Left ventricle myocardium superior (tissue), 1 donor: Measurements from ENCODE around the gene MAST4. TPM values are rescaled to one million over a fixed set of nuclear protein-coding genes. Genes with fewer than 3 reads are reported as not detected.

ENCODE experiments used
- ATAC-seq: fragments of 200-7000 bp; cut with Tn5 transposase; one replicate; pipeline ENCODE4 v1.9.1; 2020; ENCODE audit warnings: mild to moderate bottlenecking, moderate library complexity
- DNase-seq: peaks from one replicate; pipeline ENCODE4 v3.0.0-alpha.2; 2020
- intact Hi-C: fragments of 100-400 bp; cut with micrococcal nuclease; formaldehyde crosslinking; loops from one replicate; pipeline ENCODE4 v1.11.0; 2022
- total RNA-seq: library from RNA; stranded (reverse); fragmentation: NEBNext Ultra II Directional; extraction: Animal tissue kit (Norgen Biotek cat#: 25700); gene quantifications from one replicate; pipeline ENCODE4 v1.2.1, GENCODE V29; 2021
- donor health status: DM: no; HTN: yes; CAD: no; lungs with severe emphysema.

Gene MAST4
- total RNA-seq, 1 donor from 2014 or later = 51.5 TPM

DNA sequence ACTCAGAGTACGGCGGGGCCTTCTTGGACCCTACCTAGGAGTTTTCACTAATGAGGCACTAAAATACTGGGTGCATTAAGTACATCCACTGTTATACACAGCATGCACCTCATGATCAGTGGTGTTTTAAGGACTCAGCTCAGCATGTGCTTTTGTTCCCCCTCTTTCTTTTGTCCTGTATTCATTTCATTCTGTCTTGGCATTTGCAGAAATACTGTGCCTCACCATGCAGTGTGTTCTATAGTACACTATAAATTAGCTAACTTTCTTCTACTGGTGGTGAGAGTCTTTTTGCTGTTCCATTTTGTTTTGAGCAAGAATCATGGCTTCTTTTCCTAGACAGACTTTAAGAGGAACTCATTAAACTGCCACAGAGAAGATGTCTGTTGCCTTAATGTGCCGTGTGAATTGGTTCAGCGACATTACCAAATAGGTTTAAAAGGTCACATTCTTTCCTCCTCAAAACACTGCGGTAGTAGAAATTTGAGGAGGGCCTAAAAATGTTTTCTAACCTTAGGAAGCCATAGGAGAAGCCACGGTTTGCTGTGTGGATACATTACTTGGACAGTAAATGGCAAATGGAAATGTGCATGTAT lies 276.6 kb downstream of the MAST4 start:
- intact Hi-C loops = no loop called here
- DNase-seq (no peak), ATAC-seq (no peak)

DNA sequence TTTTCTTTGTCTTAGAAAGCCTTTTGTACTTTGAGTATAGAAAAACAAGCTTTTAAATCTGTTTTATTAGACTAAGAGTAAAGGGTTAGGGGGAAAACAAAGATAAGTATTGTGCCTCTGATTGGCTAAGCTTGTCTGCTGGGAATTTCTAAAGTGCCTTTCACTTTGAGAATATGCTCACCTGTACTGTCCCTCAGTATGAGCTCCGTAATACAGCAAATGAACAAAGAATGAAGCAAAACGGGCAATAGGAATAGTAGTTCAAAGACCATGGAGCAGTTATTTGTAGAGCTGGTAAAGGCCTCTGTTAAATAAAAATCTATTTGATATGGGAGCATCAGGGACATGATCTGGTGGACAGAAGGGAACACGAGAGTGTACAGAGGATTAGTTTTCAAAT lies 277.8 kb downstream of the MAST4 start:
- intact Hi-C loops = no loop called here
- DNase-seq = no peak
- no peak for ATAC-seq

GRCh38 chr5:66875315-66875714 lies 279.1 kb downstream of the MAST4 start:
- DNase-seq (no peak), ATAC-seq (no peak)

GRCh38 chr5:66876266-66876807 lies 280.1 kb downstream of the MAST4 start:
- intact Hi-C loops = no loop called here
- no peak for DNase-seq
- peak; percentile 85 for ATAC-seq

More at GRCh38 chr5:66875315-66875714, 279.1 kb downstream of the MAST4 start:
- intact Hi-C loops = no loop called here

GRCh38 chr5:66877843-66878242 lies 281.6 kb downstream of the MAST4 start:
- ATAC-seq (no peak), DNase-seq (no peak)
- intact Hi-C loops = no loop called here

GRCh38 chr5:66880401-66880800 lies 284.2 kb downstream of the MAST4 start:
- no peak for ATAC-seq
- DNase-seq = no peak
- intact Hi-C loops = no loop called here

- DNase-seq = no peak
- peak; percentile 52 for ATAC-seq
- intact Hi-C loops = no loop called here
Observed at GRCh38 chr5:66881480-66882161, 285.4 kb downstream of the MAST4 start.

DNA sequence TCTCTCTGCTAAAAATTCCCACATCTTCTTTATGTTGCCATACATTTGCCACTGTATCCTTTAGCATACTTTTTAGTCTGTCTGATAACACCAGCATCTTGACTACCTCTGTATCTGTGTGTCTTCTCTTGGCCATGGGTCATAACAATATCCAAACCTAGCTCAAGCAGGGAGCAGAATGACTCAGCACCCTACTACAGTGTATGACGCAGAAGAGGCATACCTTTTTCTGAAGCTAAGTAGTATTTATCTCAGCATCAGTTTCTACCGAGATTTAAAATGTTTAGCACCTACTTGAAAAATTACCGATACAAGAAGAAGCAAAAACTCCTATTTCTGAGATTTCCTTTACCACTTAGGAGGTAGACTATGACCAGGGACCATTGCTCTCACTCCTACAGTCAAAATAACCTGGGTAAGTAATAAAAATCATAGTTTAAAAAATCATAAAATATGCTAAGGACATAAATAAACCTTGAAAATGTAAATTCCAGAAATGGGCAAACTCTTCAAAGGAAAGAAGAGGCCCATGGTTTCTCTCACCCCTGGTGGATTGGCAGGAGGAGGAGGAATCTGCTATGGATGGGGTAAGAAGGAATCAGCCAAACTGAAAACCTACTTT lies 286.5 kb downstream of the MAST4 start:
- DNase-seq = no peak
- peak; percentile 69 for ATAC-seq
- intact Hi-C loops = no loop called here

- DNase-seq (no peak), ATAC-seq (no peak)
- intact Hi-C loops = no loop called here
Observed at GRCh38 chr5:66884564-66885243, 288.5 kb downstream of the MAST4 start.

- no peak for ATAC-seq
- intact Hi-C loops = no loop called here
- no peak for DNase-seq
Observed at GRCh38 chr5:66886941-66887340, 290.7 kb downstream of the MAST4 start.

GRCh38 chr5:66888613-66889012 lies 292.4 kb downstream of the MAST4 start:
- no peak for ATAC-seq
- intact Hi-C loops = no loop called here
- no peak for DNase-seq

GRCh38 chr5:66889056-66889455 lies 292.9 kb downstream of the MAST4 start:
- intact Hi-C loops = no loop called here
- ATAC-seq (peak; percentile 32), DNase-seq (no peak)

DNA sequence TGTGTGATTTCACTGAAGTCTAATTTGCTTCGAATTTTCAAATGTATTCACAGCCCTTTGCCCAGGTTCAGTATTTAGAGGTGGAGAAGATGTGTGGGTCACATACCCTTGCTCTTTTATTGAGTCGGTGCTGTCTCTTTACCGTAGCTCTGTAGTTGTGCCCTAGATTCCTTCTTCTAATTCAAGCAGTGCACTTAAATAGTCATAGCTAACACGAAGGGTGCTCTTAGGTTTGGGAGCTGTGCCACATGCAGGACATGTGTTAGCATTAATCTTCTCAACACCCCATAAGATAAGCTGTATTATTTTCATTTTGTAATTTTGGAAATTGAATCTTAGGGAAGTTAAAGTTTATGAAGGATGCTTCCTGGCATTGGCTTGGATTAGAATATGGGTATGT lies 293.3 kb downstream of the MAST4 start:
- ATAC-seq (peak; percentile 61), DNase-seq (peak; percentile 29)
- intact Hi-C loops = no loop called here

GRCh38 chr5:66891184-66891925 lies 295.2 kb downstream of the MAST4 start:
- DNase-seq (peak; percentile 43), ATAC-seq (peak; percentile 85)
- intact Hi-C loops = no loop called here

DNA sequence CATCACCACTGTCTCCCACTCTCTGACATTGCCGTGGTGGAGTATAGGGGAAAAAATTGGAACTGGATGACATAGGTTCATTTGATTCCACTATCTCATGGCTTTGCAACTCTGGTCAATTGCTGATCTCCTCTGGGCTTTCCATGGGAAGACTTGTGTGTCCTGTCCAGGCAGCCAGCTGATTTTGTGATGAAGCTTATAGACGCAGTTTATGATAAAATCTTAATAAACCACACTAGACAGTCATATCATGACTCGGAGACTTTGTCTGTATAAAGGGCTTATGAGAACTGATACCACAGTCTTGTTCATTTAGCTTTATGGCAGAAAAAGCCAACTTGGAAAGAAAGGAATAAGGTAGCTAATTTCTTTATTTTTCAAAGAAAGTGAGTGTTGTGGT lies 296.5 kb downstream of the MAST4 start:
- no peak for DNase-seq
- no peak for ATAC-seq
- intact Hi-C loops = no loop called here

GRCh38 chr5:66894480-66895240 lies 298.5 kb downstream of the MAST4 start:
- DNase-seq = no peak
- no peak for ATAC-seq
- intact Hi-C loops = no loop called here

- ATAC-seq = no peak
- no peak for DNase-seq
- intact Hi-C loops = no loop called here
Observed at GRCh38 chr5:66896171-66896570, 300.0 kb downstream of the MAST4 start.

DNA sequence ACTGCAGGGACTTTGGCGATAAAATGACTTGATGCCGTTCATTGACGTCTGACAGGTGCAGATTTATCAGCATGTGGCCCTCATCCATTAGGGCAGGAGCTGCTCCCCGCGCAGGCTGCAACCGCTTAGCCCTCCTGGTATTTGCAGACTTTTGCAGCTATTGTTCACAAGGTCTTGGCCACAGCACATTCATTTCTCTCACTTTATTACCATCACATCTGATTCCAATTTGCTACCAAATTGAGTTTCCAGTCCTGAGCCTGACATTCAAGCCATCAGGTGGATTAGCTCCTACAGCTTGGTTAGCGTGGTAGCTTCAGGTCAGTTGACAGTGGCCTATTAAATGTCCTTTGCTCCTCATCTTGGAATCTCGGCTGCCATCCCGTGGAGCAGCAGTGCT lies 301.2 kb downstream of the MAST4 start:
- intact Hi-C loops = no loop called here
- ATAC-seq = no peak

More for the DNA sequence above, 301.2 kb downstream of the MAST4 start:
- no peak for DNase-seq
